ENCODE measurements around the gene STXBP5. TPM values are rescaled to one million over a fixed set of nuclear protein-coding genes. Genes with fewer than 3 reads are reported as not detected.

STXBP5 gene
- polyA plus RNA-seq (ENCODE audit: insufficient read length in 4 of 4) = 10 to 100 TPM; 12.4 to 16.9 (median 13.7) TPM

DNA sequence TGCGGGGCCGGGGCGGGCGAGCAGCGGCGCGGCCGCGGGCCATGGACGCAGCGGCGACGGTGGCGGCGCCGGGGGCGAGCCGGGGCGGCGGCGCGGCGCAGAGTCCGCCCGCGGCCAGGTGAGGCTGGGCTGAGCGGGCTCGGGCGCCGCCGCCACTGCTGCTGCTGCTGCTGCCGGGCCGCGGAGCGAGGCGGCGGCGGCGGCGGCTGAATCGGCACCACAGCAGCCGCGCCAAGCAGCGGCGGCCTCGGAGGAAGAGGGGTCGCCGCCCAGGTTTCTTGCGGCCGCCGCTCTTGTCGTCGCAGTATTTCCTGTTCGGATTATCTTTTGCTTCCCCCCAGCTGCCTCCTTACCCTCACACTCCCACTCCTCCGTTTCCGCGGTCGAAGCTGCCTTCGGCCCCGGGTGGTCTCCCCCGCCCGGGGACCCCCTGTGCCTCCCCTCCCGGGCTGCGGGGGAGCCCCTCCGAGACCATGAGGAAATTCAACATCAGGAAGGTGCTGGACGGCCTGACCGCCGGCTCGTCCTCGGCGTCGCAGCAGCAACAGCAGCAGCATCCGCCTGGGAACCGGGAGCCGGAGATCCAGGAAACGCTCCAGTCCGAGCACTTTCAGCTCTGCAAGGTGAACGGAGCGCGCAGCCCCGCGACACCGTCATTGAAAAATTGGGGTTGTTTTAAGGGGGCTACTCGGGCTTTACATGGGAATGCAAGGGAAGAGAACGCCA lies at the start of gene STXBP5:
TSS of gene STXBP5 (plus strand) at position 358 of the 726 bp plus-strand sequence. CDS start at position 474, 116 bp downstream.
- DNase-seq (ENCODE audit: low read depth in 4 of 4, low spot score in 3 of 4) = peak in 3 of 4 donors; percentile 27 to 49 (median 28)

DNA sequence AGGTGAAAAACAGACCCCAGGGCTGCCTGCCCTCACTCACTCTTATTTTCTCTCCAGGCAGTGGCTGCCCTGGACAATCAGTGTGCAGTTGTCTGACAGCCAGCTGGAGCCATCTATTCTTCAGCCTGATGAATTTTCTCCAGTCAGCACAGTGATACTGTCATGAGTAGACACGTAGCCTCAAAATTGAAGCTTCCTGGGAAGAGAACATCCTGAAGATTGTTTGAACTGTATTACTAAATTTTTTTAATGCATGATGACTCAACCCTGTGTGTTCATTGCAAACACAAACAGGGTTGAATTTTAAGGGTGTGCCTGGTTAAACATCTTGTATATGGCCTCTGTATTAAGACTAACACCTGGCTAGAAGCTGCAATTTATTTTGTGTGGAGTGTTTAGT lies 49.8 kb upstream of the STXBP5 start:
- DNase-seq (ENCODE audit: low read depth in 4 of 4, low spot score in 3 of 4) = no peak

DNA sequence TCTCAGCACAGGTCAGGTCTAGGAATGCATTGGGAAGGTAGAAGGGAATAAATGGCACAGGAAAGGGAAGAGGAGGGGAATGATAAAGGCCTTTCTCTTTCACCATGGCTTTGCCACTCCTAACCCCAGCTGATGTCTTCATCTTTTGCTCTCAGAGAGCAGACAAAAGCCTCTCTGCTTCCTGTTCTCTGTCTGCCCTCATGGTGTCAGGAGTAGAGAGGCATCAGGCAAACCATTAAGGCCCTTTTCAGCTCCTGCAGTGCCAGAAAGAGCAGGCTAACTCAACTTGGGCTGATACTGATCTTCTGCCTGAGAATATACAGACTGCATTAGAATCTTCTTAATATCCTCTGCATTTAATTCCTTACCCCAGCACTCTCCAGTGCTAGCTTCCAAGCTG lies 48.0 kb upstream of the STXBP5 start:
- DNase-seq (ENCODE audit: low read depth in 4 of 4, low spot score in 3 of 4) = no peak

DNA sequence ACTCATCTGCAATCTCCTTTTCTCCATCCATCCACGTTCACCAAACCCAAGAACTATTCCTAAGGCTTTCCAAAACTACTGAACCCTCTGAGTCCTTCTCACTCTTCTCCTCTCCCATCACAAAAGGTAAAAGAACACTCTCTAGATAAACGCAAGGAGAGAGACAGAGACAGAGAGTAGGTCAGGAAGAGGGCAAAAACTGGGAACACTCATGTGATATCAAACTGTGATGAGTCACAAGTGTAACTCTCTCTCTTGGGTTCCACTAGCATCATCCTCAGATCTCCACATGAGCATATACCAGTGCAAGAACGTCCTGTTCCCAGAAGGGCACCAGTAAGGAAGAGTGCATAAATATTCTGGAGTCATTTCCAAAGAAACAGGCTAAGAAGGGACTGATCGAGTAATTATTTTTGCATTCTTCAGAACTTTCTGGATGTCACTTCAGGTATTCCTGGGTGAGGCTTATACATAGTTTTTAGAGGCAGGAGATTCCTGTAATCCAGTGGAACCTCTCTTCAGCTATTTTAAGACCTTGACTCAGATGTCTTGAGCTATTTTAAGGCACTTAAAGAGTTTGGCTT lies 47.3 kb upstream of the STXBP5 start:
- no peak for DNase-seq (ENCODE audit: low read depth in 4 of 4, low spot score in 3 of 4)

DNA sequence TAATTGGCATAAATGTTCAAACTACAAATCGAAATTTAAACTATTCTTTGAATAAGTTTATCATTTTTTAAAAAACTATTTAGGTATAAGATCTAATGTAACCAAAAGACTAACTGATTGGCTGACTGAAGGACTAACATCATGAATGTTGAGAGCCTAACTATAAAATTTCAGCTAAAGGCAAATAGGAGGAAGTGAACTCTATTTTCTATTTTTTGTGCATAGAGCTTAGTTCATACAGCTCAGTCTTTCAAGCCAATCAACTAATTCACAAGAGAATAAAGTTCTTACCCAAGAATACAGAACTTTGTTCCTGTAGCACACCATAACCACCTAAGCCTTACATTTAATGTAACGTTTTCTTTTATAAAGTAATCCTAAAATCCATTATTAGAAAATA lies 46.3 kb upstream of the STXBP5 start:
- DNase-seq (ENCODE audit: low read depth in 4 of 4, low spot score in 3 of 4) = no peak

DNA sequence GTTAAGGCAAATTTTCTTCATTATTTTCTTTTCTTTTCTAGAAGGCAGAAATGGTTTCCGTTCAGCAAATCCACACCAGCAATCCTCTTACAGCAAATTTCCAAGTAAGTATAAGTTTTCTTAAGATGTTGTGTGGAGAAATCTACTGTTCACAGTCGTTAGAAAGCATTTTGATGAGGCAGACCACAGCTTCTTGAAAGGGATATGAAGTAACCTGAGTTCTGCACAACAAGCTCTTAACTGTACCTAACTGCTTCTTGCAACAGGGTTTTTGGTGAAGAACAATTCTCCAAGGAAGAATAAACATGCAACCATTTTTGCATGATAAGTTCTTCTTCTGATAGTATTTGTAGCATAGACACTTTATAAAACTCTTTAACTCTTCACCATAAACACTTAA lies 45.3 kb upstream of the STXBP5 start:
- no peak for DNase-seq (ENCODE audit: low read depth in 4 of 4, low spot score in 3 of 4)

DNA sequence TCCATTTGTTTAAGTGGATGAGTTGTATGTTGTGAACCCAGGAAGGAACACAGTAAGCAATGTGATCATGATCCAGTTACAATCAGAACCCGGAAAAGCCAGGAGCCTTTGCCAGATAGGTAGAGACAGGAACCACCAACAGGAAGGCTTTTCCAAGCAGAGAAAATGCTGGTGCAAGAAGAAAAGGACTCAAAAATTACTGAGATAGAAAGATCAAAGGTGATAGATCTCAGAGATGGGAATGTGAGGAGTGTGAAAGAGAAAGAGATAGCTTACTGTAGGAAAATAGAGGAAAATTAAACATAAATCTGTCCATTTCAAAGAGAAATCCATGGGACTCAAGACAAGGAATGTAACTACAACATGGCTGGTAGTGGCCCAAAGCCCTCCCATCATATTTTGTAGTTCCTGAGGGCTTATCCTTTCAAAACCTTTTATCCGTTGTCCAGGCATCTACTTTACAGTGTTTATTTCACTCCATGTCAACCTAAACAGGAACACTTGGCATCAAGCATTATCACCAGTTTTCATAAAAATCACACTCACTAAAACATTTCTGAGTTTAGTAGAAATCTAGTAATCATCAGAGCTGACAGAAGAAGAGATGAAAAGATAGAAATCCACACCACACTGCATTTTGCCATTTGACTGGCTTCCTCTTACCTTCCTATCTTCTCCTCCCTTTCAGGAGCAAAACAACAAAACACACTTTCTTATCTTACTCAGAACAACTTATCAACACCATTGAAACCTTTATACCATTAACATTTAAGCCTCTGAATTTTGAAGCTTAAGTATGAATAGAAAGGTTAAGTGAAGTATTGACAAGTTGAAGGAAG lies 44.5 kb upstream of the STXBP5 start:
- no peak for DNase-seq (ENCODE audit: low read depth in 4 of 4, low spot score in 3 of 4)

DNA sequence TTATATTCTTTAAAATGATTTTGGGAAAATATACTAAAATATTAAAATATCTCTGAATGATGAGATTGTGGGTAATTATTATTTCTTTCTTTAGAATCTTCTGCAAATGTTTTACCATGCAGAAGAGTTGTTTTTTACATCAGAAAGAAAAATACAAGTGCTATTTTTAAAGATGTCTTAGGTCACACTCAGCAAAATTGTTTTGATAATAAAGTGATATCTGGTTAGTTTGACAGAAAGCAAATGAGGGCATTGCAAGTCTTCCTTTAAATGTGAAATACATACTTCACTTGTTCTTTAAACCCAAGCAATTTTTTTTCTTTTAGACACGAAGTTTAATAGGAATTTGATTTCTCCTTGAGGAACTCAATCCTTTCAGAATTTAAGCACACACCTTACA lies 43.6 kb upstream of the STXBP5 start:
- DNase-seq (ENCODE audit: low read depth in 4 of 4, low spot score in 3 of 4) = no peak

DNA sequence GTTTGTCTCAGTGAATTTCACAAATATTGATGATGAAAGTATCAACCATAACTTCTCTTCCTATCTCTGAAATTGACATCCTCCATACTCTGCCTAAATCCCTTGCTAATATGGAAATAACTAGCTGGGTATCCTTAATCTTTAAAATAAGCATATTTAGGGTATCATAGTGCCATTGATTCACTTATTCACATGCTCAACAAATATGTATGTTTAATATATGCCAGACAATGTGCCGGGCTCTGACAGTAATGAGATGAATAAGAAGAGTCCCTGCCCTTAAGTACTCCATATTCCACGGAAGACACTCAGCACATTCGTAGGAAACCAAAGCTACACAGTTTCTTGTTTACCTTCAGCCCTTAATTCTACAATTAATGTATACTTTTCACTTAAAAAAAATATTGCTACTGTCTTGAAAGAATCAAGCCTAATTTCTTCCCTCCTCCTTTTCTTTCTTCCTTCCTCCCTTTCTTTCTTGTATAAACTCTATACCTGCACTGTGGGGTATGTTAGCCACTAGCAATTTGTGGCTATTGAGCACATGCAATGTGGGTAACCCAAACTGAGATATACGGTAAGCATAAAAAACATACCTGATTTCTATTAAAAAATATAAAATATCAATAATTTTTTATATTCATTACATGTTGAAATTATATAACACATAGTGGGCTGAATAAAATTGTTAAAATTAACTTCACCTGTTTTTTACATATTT lies 42.8 kb upstream of the STXBP5 start:
- DNase-seq (ENCODE audit: low read depth in 4 of 4, low spot score in 3 of 4) = no peak

DNA sequence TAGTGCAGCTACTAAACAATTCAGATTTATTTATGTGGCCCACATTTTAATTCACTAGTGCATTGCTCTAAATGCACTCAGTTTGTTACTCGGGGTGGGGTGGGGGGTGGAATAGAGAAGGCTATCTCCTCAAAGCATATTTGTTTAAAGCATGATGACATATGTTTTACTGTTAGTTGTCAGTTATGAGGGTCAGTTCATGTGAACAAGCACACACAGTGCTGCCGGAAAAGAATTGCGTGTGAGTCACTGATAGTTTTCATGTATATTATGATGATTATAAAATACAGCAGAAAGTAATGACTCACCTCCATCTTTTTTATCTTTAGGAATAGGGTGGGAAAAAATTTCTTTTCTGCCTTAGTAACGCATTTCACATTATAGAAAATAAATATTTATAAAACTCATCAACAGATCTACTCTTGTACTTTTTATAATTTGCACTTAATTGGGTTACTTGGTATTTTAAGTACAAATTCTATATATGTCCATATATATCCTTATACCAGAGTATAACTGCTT lies 42.2 kb upstream of the STXBP5 start:
- no peak for DNase-seq (ENCODE audit: low read depth in 4 of 4, low spot score in 3 of 4)

DNA sequence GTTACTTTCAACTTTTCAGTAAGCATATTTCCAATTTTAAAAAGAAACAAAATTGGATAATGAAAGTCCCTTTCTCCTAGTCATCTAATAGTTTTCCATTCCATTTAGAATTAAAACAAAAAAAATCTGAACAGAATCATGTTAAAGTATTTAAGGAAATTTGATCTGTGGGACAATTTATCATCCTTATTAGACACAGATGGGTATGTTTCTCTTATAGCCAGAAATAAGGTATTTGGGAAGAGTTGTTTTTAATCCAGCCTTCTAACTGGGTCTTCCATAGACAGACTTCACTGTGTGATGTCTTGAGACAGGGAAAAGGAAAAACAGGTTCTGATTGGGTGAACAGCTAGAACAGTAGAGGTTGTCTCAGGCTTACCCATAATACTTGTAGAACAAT lies 39.5 kb upstream of the STXBP5 start:
- DNase-seq (ENCODE audit: low read depth in 4 of 4, low spot score in 3 of 4) = no peak

DNA sequence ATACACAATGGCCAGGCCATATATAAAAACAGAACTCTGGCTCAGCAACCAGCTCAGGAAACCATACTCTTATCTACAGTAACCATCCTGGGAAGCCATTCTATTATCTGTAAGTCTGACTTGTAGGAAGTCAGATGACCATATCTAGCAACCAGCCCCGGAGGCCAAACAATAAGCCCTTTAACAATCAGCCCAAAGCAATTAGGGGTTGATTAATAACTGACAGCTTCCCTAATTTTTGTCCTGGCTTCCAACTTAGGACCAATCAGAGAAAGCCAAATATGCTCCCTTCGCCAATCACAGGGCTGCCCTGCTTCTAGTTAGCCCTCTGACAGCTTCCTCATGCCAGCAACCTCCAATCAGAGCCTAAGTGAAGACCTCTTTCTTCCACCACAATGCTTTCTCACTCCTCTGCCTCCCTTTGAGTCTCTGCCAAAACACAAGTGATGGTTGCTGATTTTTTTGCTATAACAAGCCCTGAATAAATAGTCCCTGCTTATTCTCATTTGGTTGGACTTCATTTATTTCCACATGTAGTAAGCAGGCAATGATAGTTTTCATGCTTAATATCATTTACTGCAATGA lies 37.8 kb upstream of the STXBP5 start:
- no peak for DNase-seq (ENCODE audit: low read depth in 4 of 4, low spot score in 3 of 4)

DNA sequence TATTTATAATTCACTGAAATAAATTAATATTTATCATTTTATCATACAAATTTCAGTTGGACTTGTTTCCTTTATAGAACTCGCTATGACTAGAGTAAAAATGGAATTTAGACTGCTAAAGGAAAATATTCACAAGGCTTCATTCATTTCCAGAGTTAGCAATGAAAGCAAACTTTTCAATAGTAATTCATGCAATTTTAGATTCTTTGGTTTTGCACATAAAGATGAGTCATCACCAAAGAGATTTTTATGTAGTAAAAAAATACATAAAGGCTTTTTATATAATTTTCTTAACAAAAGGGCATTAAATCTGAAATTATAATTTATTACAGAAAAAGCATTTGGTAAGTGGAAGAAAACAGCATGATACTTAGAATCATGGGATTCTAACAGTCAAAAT lies 37.2 kb upstream of the STXBP5 start:
- DNase-seq (ENCODE audit: low read depth in 4 of 4, low spot score in 3 of 4) = no peak

DNA sequence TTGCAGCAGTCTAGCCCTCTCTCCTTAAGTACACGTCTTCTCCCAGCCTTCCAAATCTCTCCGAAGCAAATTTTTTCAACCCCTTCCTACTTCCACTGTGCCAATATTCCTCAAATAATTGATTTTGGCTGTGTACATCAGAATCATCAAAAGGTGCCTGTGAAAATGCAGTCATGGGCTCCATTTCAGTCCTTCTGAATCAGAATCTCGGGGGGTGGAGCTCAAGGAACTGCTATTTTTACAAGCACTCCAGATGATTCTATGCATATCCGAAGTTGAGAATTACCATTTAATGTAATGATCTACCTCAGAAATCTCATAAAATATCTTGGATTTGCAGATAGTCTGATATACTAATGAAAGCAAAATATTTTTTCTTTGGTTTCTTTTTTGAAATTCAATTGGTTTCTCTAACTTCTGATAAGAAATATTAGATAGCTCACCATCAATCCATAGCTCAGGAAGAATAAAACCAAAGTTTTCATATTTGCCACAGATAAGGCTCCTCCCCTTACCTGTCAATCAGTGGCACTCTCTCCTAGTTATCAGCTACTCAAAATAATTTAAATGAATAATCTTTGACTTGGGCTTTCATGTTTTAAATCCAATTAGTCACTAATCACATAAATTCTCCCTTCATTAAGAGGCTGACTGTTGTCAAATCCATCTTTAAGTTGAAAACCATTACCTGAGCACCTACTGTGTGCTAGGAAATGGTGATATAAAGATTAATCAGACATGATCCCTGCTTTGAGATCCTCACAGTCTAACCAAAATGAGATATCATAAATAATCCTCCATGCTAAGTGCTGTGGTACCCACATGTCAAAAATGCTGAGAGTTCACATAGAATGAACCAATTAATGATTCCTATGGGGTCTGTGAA lies 36.4 kb upstream of the STXBP5 start:
- no peak for DNase-seq (ENCODE audit: low read depth in 4 of 4, low spot score in 3 of 4)

DNA sequence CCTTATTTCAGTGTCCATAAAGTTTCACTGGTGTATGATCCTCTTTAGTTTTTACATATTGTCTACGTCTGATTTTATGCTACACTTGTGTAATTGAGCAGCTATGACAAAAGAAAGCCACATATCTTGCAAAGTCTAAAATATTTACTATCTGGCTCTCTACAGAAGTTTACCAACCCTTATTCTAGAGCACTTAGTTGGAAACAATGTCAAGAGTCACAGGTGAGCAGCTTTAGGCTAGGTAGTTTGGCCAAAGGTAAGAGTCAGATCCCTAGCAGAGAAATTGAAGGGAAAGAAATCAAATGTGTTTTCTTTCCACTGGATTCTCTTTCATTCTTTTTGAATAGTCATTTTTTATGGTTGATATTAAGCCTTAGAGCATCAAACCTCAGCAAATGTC lies 34.7 kb upstream of the STXBP5 start:
- no peak for DNase-seq (ENCODE audit: low read depth in 4 of 4, low spot score in 3 of 4)

DNA sequence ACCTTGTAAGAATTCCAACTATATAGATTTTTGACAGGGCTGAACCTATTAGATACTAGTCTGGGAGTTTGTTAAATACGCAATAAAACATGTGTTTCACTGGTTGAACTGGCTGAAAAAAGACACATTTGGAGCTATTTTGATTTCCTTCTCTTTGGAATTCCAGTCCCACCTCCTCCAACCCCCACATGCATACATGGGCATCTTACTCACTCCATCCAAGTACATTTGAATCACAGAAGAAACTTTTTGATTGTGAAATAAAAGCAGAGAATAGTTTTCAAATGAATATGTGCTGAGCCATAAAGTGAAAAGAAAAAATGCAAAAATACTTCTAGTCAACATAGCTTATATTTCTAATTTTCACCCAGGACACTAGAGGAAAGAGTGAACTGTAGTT lies 33.9 kb upstream of the STXBP5 start:
- DNase-seq (ENCODE audit: low read depth in 4 of 4, low spot score in 3 of 4) = no peak

DNA sequence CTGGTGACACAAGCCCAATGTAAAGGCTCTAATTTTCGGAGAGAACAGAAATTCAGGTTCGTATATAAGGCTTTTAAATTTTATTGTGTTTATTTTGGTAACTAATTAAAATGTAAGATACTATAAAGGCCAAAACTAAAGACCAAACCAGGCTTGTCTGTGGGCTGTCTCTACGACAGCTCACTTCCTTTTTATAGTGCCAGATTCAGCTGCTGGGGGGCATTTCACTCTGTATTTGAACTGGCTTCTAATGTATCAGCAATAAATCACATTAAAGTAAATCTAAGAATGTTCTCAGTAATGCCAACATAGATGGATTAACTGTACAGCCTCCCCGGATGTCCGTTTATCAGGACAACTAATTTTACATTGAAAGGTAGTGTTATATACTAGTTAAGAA lies 31.1 kb upstream of the STXBP5 start:
- DNase-seq (ENCODE audit: low read depth in 4 of 4, low spot score in 3 of 4) = no peak

DNA sequence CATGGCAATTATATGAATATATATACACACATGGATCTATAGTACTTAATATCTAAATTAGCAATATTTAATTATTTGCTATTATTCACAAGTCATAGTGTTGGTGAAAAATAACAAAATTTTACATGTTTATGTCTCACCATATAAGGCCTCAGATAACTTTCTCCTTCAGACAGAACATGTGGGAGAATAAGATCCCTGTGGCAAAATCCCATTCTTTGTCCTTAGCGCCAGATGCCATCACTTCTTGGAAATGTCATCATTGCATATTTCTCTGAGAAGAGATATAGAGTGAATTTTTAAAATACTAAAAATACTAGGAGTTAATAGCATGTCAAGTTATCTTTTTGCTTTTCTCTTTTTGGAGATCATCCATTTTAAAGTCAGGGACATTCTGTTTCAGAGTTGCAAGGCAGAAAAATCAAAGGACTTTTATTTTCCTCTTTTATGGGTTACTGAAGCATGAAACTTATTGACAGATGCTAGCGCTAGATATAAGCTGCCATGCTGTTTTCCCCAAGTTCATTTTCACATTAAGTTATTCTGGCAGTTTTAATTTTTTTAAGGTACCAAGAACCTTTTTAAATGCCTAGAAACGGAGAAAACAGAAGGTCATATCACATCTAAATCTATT lies 30.4 kb upstream of the STXBP5 start:
- no peak for DNase-seq (ENCODE audit: low read depth in 4 of 4, low spot score in 3 of 4)

DNA sequence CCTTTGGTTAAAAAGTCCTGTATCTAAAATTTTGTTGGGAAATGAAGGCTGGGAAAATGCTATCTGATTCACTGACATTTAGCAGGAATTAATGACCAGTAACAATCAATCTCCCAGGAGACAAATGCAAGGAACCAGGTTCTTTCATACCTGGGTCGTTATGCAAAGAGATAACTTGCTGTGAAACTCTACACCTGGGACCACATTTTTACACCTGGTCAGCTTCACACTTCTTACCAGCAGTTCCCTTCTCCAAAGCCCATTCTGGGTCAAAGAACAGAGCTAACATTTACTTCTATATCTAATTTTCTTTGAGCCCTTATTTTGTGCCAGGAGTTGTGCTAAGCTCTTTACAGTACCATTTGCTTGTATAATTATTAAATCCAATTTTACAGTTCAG lies 27.4 kb upstream of the STXBP5 start:
- no peak for DNase-seq (ENCODE audit: low read depth in 4 of 4, low spot score in 3 of 4)

Measured in right renal pelvis (tissue), 4 donors.